ENCODE measurements around the gene GPR137.
"Not testable (repeated sequence)": the region's sequence is repeated elsewhere in the genome, so short reads cannot be mapped to it uniquely, and the experiment has no call there.

GPR137 gene

DNA sequence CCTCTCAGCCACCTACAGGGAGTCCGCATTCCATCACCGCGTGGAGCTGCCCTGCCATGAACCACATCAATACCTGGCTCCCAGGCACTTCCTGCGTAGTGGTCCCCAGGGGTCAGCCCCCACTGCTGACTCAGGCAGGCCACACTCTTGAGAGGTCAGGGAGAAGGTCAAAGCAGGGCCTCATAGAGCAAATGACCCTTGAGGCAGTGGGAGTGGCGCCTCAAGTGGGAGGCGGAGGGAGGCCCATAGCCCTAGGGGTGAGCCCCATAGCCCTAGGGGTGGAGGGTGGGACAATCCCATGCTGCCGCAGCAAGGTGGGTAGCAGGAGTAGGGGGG lies 37.2 kb downstream of the GPR137 start:
- no peak for DNase-seq

DNA sequence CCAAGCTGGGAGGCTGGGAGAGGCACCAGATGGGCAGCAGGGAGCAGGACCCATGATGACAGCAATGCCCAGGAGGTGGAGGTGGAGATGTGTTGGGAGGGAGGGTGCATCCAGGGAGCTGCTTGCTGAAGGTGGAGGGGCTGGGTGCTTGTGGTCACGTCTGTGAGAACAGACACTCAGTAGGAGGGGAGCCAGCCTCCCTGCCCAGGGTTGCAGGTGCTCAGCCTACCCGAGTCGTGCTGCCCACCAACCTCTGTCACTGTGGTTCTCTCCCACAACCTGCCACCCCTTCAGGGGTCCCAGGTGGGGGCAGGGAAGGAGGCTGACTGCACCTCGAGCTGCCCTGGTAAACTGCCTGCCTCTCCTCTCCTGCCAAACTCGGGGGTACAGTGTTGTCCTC lies 37.7 kb downstream of the GPR137 start:
- DNase-seq, result no peak

DNA sequence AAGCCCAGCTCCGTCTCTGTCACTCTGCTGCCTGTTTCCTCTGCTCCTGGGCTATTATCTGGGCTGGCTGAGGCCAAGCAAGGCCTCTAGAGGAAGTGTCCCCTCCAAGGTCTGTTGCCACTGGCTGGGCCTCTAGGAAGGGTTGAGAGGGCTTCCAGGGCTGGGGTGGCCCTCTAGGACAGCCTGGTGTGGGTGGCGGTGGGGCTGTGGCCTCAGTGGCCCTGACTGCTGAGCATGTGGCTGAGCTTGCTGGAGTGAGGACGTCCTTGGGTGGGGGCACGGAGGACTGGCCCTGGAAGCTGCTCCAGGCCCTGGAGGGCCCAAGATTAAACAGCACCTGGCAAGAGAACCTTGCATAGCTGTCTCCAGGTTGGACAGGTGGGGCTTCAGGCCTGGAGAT lies 38.3 kb downstream of the GPR137 start:
- not testable (repeated sequence) for DNase-seq

DNA sequence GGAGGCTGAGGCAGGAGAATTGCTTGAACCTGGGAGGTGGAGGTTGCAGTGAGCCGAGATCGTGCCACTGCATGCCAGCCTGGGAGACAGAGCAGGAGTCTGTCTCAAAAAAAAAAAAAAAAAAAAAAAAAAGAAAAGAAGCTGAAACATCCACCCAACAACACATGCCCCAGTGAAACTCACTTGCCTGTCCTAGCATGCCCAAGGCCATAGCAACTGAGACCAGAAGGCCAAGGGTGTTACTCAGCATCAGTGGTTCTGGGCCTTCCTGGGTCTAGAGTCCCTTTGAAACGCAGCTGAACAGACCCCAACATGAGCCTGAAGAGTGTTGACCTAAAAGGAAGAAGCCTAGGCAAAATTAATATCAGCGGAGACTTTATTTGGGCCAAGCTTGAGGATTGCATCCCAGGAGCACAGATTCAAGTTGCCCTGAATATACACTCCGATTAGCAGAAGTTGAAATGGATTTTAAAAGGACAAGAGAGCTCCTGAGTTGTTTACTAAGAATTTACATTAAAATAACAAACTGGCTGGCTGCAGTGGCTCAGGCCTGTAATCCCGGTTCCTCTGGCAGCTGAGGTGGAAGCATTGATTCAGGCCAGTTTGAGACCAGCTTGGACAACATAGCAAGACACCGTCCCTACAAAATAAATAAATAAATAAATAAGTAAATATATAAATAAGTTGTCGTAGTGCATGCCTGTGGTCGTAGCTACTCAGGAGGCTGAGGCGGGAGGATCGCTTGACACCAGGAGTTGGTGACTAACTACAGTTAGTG lies 39.2 kb downstream of the GPR137 start:
- DNase-seq, result no peak

DNA sequence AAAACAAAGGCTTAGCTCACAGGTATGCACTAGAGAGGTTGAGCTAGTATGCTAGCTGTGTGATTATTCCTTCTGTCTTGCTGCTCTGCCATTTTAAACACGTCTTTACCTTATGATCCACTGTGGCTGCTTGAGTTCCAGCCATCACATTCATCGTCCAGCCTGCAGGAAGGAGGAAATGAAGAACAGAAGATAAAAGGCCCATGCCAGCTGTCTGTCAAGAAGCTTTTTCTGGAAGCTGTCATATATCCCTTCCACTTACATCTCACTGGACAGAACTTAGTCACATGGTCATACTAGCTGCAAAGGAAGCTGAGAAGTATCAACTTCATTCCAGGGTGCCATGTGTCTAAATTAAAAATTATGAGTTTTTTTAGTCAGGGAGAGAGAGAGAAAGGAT lies 41.7 kb downstream of the GPR137 start:
- DNase-seq, result no peak

DNA sequence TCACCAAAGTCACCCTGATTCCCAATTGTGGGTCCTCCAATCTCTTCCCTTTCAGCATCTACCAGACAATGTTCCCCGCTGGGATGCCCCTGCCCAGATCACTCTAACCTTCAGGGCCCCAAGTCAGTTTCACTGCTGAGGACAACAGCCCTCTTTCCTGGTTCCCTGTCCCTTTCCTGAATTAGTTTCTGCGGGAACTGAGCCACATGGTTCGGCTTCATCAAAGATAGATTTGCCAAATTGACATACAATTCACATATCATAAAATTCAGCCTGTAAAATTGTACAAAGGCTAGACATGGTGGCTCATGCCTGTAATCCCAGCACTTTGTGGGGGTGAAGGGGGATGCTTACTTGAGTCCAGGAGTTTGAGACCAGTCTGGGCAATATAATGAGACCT lies 42.3 kb downstream of the GPR137 start:
- no peak for DNase-seq

DNA sequence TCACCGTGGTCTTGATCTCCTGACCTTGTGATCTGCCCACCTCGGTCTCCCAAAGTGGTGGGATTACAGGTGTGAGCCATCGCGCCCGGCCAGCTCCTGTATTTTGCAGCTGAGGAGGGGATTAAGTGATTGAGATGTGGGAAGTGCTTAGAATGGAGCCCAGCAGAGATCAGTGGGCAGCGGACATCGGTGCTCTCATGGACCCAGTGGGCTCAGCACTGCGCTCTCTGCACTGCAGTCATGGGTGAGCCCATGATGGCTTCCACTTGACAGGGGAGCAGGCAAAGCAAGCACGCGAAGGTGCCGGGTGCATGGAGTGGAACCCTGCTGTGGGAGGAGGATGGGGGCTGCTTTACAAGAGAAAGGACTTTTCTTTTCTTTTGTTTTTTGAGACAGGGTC lies 45.2 kb downstream of the GPR137 start:
- DNase-seq, result no peak

DNA sequence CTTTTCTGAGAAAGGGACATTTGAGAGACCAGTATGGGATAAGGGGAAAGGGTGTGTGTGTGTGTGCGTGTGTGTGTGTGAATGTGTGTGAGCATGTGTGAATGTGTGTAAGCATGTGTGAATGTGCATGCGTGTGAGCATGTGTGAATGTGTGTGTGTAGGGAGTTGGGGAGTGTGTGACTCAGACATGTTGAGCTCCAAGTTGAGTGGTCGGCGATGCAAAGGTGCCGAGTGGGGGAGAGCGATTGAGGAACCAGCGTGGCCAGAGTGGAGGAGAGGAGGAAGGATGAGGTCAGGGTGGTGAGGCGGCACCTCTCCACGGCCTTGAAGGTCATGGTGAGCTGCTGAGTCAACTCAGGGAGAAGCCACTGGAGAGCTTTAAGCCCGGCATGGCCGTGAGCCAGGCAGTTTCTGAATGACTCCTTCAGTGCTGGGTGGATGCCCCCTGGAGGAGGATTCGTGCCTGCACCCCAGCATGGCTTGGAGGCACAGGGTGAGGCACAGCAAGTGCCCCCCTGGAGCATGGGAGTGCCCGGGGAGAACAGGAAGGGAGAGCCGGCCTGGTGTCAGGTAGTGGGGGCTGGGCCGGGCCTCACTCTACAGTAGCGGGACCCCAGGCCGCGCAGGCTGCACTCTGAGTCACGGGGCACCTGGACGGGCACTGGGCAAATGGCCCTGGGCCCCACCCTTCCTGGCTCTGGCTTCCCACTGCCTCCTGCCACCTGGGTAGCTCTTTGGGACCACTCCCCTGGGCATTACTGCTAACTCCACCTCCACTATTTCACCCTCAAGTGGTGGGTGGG lies 46.1 kb downstream of the GPR137 start:
- DNase-seq, result peak; percentile 77

DNA sequence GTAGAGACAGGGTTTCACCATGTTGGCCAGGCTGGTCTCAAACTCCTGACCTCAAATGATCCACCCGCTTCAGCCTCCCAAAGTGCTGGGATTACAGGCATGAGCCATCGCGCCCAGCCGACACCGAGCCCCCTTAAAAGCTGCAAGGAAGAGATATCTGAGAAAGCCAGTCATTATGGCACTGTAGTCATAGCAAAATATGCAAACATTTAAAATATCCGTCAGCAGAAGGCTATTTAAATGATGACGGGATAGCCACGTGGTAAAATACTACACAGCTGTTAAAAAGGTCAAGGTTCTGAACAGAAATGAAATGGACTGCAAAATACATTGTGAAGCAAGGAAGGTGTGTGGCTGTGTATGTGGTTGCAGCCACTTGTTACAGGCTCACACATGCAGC lies 47.9 kb downstream of the GPR137 start:
- no peak for DNase-seq

DNA sequence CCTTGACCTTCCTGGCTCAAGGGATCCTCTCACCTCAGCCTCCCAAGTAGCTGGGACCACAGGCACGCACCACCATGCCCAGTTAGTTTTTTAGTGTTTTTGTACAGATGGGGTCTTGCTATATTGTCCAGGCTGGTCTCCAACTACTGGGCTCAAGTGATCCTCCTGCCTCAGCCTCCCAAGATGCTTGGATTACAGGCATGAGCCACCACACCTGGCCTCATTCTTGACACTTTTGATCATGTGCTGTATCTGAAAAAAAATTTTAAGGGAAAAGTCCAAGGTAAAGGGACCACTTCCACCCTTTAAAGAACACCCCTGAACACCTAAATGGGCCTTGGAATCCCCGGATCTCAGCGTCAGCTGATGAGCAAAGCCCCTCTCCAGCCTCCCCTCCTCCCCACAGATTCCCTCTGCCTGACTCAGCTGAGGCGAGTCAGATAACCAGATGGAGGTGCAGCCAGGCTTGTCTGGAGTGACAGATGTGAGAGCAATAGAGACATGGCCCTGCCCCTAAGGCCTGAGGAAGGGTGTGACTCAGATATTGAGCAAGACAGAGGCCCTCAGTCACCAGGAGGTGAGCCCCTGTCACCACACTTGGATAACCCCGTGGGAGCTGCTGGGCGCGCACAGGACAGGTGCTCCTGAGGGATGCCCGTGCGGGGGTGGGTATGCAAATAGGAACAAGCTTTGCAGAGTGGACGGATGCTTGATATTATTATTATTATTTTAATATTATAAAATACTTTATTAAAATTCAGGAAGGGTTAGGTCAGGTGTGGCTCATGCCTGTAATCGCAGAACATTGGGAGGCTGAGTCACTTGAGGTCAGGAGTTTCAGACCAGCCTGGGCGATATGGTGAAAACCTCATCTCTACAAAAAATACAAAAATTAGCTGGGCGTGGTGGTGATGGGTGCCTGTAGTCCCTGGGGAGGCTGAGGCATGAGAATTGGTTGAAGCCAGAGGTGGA lies 49.4 kb downstream of the GPR137 start:
- DNase-seq, result no peak

DNA sequence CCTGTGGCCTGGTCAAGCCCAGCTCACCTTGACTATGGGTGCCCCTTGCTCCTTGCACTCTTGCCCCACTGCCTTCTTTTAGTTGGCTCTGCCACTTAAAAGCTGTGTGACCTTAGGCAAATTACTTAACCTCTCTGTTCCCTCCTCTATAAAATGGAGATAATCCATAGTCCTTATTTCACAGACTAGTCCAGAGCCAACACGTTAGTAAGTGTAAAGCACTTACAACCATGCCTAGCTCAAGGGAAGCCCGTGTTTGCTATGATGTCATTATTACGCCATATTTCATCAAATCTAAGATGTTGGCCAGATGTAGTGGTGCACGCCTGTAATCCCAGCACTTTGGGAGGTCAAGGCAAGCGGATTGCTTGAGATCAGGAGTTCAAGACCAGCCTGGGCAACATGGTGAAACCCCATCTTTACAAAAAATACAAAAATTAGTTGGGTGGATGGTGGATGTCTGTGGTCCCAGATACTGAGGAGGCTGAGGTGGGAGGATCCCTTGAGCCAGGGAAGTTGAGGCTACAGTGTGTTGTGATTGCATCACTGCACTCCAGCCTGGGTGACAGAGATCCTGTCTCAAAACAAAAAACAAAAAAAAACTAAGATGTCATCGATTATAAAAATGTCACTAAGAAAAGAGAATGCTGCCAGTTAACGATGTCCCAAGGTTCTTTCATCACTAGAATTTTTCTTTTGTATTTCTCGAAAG lies 52.0 kb downstream of the GPR137 start:
- DNase-seq, result no peak

DNA sequence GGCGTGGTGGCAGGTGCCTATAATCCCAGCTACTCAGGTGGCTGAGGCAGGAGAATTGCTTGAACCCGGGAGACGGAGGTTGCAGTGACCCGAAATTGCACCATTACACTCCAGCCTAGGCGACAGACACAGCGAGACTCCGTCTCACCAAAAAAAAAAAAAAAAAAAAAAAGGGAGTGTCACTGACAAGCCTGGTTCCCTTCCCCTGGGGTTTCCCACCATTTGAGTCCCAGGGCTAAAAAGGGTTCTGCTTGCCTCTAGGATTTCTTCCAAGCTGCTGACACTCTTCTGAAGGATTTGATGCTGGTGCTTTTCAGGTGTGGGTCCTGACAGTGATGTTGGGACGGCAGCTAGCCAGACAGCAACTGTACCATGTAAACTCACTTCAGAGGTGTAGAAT lies 53.1 kb downstream of the GPR137 start:
- no peak for DNase-seq
